ENCODE data around the gene LTBP1. TPM values are rescaled to one million over a fixed set of nuclear protein-coding genes. Genes with fewer than 3 reads are reported as not detected.

LTBP1 gene
- total and polyA plus RNA-seq, 2 experiments from 2014 or later: 15.7 to 49.8 TPM

DNA sequence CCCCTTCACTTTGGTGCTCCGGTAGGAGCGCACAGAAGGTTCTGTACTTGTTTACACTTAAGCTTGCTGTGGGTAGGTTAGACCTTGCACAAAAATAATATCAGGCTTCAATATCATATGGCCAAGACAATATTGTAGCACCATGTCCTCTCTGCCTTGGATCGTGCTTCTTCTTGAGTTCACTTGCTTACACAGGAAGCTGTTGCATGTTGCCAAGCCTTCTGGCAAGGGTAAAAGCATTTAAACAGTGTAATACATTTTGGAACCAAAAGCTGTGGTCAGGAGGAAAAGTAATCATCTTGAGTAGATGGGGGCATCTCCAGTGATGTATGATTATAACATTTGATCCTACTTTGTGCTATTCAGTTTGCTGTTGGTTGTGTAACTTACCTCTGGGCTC lies 197.5 kb downstream of the LTBP1 start (continued):
- TF ChIP-seq, protein P1, sequence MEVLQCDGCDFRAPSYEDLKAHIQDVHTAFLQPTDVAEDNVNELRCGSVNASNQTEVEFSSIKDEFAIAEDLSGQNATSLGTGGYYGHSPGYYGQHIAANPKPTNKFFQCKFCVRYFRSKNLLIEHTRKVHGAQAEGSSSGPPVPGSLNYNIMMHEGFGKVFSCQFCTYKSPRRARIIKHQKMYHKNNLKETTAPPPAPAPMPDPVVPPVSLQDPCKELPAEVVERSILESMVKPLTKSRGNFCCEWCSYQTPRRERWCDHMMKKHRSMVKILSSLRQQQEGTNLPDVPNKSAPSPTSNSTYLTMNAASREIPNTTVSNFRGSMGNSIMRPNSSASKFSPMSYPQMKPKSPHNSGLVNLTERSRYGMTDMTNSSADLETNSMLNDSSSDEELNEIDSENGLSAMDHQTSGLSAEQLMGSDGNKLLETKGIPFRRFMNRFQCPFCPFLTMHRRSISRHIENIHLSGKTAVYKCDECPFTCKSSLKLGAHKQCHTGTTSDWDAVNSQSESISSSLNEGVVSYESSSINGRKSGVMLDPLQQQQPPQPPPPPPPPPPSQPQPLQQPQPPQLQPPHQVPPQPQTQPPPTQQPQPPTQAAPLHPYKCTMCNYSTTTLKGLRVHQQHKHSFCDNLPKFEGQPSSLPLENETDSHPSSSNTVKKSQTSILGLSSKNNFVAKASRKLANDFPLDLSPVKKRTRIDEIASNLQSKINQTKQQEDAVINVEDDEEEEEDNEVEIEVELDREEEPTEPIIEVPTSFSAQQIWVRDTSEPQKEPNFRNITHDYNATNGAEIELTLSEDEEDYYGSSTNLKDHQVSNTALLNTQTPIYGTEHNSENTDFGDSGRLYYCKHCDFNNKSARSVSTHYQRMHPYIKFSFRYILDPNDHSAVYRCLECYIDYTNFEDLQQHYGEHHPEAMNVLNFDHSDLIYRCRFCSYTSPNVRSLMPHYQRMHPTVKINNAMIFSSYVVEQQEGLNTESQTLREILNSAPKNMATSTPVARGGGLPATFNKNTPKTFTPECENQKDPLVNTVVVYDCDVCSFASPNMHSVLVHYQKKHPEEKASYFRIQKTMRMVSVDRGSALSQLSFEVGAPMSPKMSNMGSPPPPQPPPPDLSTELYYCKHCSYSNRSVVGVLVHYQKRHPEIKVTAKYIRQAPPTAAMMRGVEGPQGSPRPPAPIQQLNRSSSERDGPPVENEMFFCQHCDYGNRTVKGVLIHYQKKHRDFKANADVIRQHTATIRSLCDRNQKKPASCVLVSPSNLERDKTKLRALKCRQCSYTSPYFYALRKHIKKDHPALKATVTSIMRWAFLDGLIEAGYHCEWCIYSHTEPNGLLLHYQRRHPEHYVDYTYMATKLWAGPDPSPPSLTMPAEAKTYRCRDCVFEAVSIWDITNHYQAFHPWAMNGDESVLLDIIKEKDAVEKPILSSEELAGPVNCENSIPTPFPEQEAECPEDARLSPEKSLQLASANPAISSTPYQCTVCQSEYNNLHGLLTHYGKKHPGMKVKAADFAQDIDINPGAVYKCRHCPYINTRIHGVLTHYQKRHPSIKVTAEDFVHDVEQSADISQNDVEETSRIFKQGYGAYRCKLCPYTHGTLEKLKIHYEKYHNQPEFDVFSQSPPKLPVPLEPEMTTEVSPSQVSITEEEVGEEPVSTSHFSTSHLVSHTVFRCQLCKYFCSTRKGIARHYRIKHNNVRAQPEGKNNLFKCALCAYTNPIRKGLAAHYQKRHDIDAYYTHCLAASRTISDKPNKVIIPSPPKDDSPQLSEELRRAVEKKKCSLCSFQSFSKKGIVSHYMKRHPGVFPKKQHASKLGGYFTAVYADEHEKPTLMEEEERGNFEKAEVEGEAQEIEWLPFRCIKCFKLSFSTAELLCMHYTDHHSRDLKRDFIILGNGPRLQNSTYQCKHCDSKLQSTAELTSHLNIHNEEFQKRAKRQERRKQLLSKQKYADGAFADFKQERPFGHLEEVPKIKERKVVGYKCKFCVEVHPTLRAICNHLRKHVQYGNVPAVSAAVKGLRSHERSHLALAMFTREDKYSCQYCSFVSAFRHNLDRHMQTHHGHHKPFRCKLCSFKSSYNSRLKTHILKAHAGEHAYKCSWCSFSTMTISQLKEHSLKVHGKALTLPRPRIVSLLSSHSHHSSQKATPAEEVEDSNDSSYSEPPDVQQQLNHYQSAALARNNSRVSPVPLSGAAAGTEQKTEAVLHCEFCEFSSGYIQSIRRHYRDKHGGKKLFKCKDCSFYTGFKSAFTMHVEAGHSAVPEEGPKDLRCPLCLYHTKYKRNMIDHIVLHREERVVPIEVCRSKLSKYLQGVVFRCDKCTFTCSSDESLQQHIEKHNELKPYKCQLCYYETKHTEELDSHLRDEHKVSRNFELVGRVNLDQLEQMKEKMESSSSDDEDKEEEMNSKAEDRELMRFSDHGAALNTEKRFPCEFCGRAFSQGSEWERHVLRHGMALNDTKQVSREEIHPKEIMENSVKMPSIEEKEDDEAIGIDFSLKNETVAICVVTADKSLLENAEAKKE (CRISPR knock-in tag; IDR thresholded peaks at IDR 0.05): no peak

DNA sequence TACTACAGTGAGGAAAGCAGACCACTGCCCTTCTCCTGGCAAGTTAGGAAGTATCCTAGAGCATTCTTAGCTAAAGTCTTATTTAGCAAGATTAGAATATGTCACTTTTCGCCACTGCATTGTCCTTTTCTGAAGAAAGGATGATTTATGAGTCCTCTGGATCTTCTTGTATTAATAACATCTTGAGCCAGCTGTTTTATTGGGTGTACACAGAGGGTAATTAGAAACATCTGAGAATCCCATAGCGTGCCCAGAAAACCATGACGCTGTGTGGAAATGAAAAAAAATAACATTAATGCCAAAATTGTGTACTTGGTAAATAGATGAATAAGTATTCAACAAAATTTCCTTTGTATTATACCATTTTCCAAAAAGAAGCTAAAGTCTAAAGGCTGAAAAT lies 198.7 kb downstream of the LTBP1 start:
- no peak for DNase-seq (ENCODE audit: low spot score)
- no peaks in the 10 kb centered on the region for H3K36me3 Mint-ChIP-seq (ENCODE audit: low read depth)
- Histone ChIP-seq H4K20me1 (replicated peaks; ENCODE audit: insufficient read depth) (no peaks in the 10 kb centered on the region), H3K79me2 (replicated peaks; ENCODE audit: insufficient read depth) (no peaks in the 10 kb centered on the region), H3K27ac (ENCODE audit: low read depth) (no peak overlapping the region), H3K9me2 (ENCODE audit: insufficient read depth) (no peaks in the 10 kb centered on the region), H3F3A (replicated peaks; ENCODE audit: low read depth) (no peaks in the 10 kb centered on the region), H3K27me3 (ENCODE audit: insufficient read depth) (no peaks in the 10 kb centered on the region), H3K4me1 (ENCODE audit: insufficient read depth) (no peaks in the 10 kb centered on the region), H3K36me3 (ENCODE audit: insufficient read depth) (no peaks in the 10 kb centered on the region), H3K4me2 (no peak overlapping the region), H3K4me3 (no peak overlapping the region), H2AFZ (no peak overlapping the region)
- H3K27me3 Mint-ChIP-seq (ENCODE audit: insufficient read depth, low read depth, poor library complexity): no peaks in the 10 kb centered on the region
- no peak overlapping the region for H3K27ac Mint-ChIP-seq
- H3K4me3 Mint-ChIP-seq: no peak overlapping the region
- no peak for ATAC-seq
- peaks cover 11% of the 10 kb centered on the region for H3K4me1 Mint-ChIP-seq
- H3K9me3 Mint-ChIP-seq: no peaks in the 10 kb centered on the region; the same call in 2 of the 3 replicates
- TF ChIP-seq POLR2AphosphoS5 (IDR thresholded peaks at IDR 0.05; ENCODE audit: low read depth): no peak
- TF ChIP-seq JUNB (IDR thresholded peaks at IDR 0.05; ENCODE audit: unreplicated experiment): no peak
- no peak for TF ChIP-seq CREB1 (CRISPR knock-in tag; IDR thresholded peaks at IDR 0.05; ENCODE audit: low read depth)
- TF ChIP-seq STAT1 (IDR thresholded peaks at IDR 0.05; ENCODE audit: unreplicated experiment): no peak
- no peak for TF ChIP-seq ZNF331 (CRISPR knock-in tag; IDR thresholded peaks at IDR 0.05; ENCODE audit: low read depth)
- TF ChIP-seq, protein P2, sequence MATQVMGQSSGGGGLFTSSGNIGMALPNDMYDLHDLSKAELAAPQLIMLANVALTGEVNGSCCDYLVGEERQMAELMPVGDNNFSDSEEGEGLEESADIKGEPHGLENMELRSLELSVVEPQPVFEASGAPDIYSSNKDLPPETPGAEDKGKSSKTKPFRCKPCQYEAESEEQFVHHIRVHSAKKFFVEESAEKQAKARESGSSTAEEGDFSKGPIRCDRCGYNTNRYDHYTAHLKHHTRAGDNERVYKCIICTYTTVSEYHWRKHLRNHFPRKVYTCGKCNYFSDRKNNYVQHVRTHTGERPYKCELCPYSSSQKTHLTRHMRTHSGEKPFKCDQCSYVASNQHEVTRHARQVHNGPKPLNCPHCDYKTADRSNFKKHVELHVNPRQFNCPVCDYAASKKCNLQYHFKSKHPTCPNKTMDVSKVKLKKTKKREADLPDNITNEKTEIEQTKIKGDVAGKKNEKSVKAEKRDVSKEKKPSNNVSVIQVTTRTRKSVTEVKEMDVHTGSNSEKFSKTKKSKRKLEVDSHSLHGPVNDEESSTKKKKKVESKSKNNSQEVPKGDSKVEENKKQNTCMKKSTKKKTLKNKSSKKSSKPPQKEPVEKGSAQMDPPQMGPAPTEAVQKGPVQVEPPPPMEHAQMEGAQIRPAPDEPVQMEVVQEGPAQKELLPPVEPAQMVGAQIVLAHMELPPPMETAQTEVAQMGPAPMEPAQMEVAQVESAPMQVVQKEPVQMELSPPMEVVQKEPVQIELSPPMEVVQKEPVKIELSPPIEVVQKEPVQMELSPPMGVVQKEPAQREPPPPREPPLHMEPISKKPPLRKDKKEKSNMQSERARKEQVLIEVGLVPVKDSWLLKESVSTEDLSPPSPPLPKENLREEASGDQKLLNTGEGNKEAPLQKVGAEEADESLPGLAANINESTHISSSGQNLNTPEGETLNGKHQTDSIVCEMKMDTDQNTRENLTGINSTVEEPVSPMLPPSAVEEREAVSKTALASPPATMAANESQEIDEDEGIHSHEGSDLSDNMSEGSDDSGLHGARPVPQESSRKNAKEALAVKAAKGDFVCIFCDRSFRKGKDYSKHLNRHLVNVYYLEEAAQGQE (IDR thresholded peaks at IDR 0.05; ENCODE audit: unreplicated experiment): no peak
- TF ChIP-seq EZH2 (IDR thresholded peaks at IDR 0.05; ENCODE audit: low read depth, unreplicated experiment): no peak
- no peak for TF ChIP-seq EZH2phosphoT487 (IDR thresholded peaks at IDR 0.05; ENCODE audit: unreplicated experiment)

Measured in GM23338 (cell line).